Measurements from ENCODE around the gene RALGPS1. TPM values are rescaled to one million over a fixed set of nuclear protein-coding genes. Genes with fewer than 3 reads are reported as not detected.

The RALGPS1 gene
- total and polyA plus RNA-seq, 2 of the 13 experiments (the other 11 are each of a cell fraction or from before 2014, with no cell fraction given) = 3.7 to 6.5 TPM

- TF ChIP-seq POGK (CRISPR knock-in tag; conservative IDR thresholded peaks at IDR 0.05) = no peak
- TF ChIP-seq FOXK1 (CRISPR knock-in tag; IDR thresholded peaks at IDR 0.05; ENCODE audit: borderline replicate concordance, low read depth) = peak; percentile 74; the same call in 1 of the 2 replicates
- peak; percentile 47; the same call in 1 of the 2 replicates for TF ChIP-seq MNT (IDR thresholded peaks at IDR 0.05)
- TF ChIP-seq SP5 (CRISPR knock-in tag; IDR thresholded peaks at IDR 0.05; ENCODE audit: borderline replicate concordance, low read depth) = peak; percentile 55; the same call in 1 of the 2 replicates
- no peak for TF ChIP-seq ZNF576 (CRISPR knock-in tag; IDR thresholded peaks at IDR 0.05)
- TF ChIP-seq SALL1 (CRISPR knock-in tag; IDR thresholded peaks at IDR 0.05) = 0 out of 2 replicates have a peak, but pooled peaks have one; percentile 9
- peak; percentile 79 for TF ChIP-seq CEBPB (IDR thresholded peaks at IDR 0.05; ENCODE audit: borderline replicate concordance, low read depth, low read length)
- 0 out of 2 replicates have a peak, but pooled peaks have one; percentile 16 for TF ChIP-seq MED1 (CRISPR knock-in tag; IDR thresholded peaks at IDR 0.05)
- TF ChIP-seq SAP130 (CRISPR knock-in tag; IDR thresholded peaks at IDR 0.05; ENCODE audit: low read depth) = peak; percentile 62
- TF ChIP-seq FOSL2 (CRISPR knock-in tag; IDR thresholded peaks at IDR 0.05) = peak; percentile 85
- peak; percentile 23 for TF ChIP-seq TEAD3 (CRISPR knock-in tag; optimal IDR thresholded peaks at IDR 0.05; ENCODE audit: borderline replicate concordance)
- no peak for TF ChIP-seq ZNF510 (CRISPR knock-in tag; IDR thresholded peaks at IDR 0.05; ENCODE audit: low read depth)
- peak; percentile 64 for TF ChIP-seq FOXK2 (IDR thresholded peaks at IDR 0.05)
- TF ChIP-seq STAT6 (CRISPR knock-in tag; IDR thresholded peaks at IDR 0.05; ENCODE audit: borderline replicate concordance) = no peak
- 0 out of 2 replicates have a peak, but pooled peaks have one; percentile 21 for TF ChIP-seq KDM1A (CRISPR knock-in tag; IDR thresholded peaks at IDR 0.05)
- TF ChIP-seq FOXA1 (IDR thresholded peaks at IDR 0.05) = no peak
- 0 out of 2 replicates have a peak, but pooled peaks have one; percentile 4 for TF ChIP-seq FOXA1 (CRISPR knock-in tag; IDR thresholded peaks at IDR 0.05)
These were observed 272.8 kb downstream of the RALGPS1 start (continued) for GRCh38 chr9:127187231-127187956.

Data from HepG2 (cell line).